H9 (cell line): ENCODE data around the gene TMED10. TPM values are rescaled to one million over a fixed set of nuclear protein-coding genes. Genes with fewer than 3 reads are reported as not detected.
A peak's percentile ranks its signal among the peaks of the same experiment; 100 is the strongest.

Source experiments
- DNase-seq: peaks from one replicate; pipeline ENCODE4 v3.0.0-alpha.2; 2017
- H2AFZ ChIP-seq: one replicate; pipeline ENCODE4 v1.6.1; 2013; ENCODE audit warnings: mild to moderate bottlenecking, low read length, control low read depth, moderate library complexity
- H2AK5ac ChIP-seq: 2 replicates; pipeline ENCODE4 v1.6.1; 2013; ENCODE audit warnings: low read length, control low read depth, mixed read lengths; ENCODE audit not compliant: insufficient read length
- H2BK120ac ChIP-seq: one replicate; pipeline ENCODE4 v1.6.1; 2013; ENCODE audit warnings: low read depth, mild to moderate bottlenecking, low read length, control low read depth, inconsistent platforms; ENCODE audit not compliant: poor library complexity, severe bottlenecking
- H2BK12ac ChIP-seq: 2 replicates; pipeline ENCODE4 v1.6.1; 2013; ENCODE audit warnings: low read length, control low read depth, mixed read lengths, low read depth; ENCODE audit not compliant: insufficient read length
- H2BK15ac ChIP-seq: 2 replicates; pipeline ENCODE4 v1.6.1; 2013; ENCODE audit warnings: low read depth, low read length, control low read depth
- H2BK20ac ChIP-seq: one replicate; pipeline ENCODE4 v1.6.1; 2013; ENCODE audit warnings: low read depth, mild to moderate bottlenecking, low read length, control low read depth, inconsistent platforms; ENCODE audit not compliant: poor library complexity, severe bottlenecking
- H2BK5ac ChIP-seq: 2 replicates; pipeline ENCODE4 v1.6.1; 2013; ENCODE audit warnings: low read length, control low read depth, mixed read lengths; ENCODE audit not compliant: insufficient read length
- H3K14ac ChIP-seq: 2 replicates; pipeline ENCODE4 v1.6.1; 2013; ENCODE audit warnings: low read length, control low read depth; ENCODE audit not compliant: insufficient read depth
- H3K18ac ChIP-seq: 2 replicates; pipeline ENCODE4 v1.6.1; 2013; ENCODE audit warnings: low read depth, mild to moderate bottlenecking, mixed read lengths, low read length, control low read depth; ENCODE audit not compliant: insufficient read length
- H3K23ac ChIP-seq: 2 replicates; pipeline ENCODE4 v1.6.1; 2013; ENCODE audit warnings: low read length, control low read depth, mixed read lengths, low read depth; ENCODE audit not compliant: insufficient read length
- H3K23me2 ChIP-seq: 2 replicates; pipeline ENCODE4 v1.6.1; 2013; ENCODE audit warnings: low read depth, mild to moderate bottlenecking, mixed read lengths, low read length, control low read depth; ENCODE audit not compliant: insufficient read length, poor library complexity, severe bottlenecking
- H3K27ac ChIP-seq: 2 replicates; pipeline ENCODE4 v1.5.1; 2013; ENCODE audit warnings: low read length, control low read depth, mixed read lengths, low read depth; ENCODE audit not compliant: insufficient read length
- H3K27me3 ChIP-seq: 2 replicates; pipeline ENCODE4 v1.6.1; 2013; ENCODE audit warnings: low read length, control low read depth, inconsistent platforms; ENCODE audit not compliant: insufficient read depth
- H3K4ac ChIP-seq: 2 replicates; pipeline ENCODE4 v1.6.1; 2013; ENCODE audit warnings: low read depth, mild to moderate bottlenecking, control low read depth, inconsistent platforms, low read length, moderate library complexity
- H3K4me1 ChIP-seq: 2 replicates; pipeline ENCODE4 v1.6.1; 2013; ENCODE audit warnings: low read length, control low read depth, inconsistent platforms; ENCODE audit not compliant: insufficient read depth
- H3K4me2 ChIP-seq: 2 replicates; pipeline ENCODE4 v1.6.1; 2013; ENCODE audit warnings: low read length, control low read depth, mixed read lengths; ENCODE audit not compliant: insufficient read length, insufficient read depth
- H3K56ac ChIP-seq: 2 replicates; pipeline ENCODE4 v1.6.1; 2013; ENCODE audit warnings: low read depth, mild to moderate bottlenecking, mixed read lengths, low read length, control low read depth; ENCODE audit not compliant: insufficient read length
- H3K79me1 ChIP-seq: 2 replicates; pipeline ENCODE4 v1.6.1; 2013; ENCODE audit warnings: low read depth, mild to moderate bottlenecking, moderate library complexity, low read length, control low read depth, inconsistent platforms; ENCODE audit not compliant: insufficient read depth, poor library complexity, severe bottlenecking
- H3K79me2 ChIP-seq: 2 replicates; pipeline ENCODE4 v1.6.1; 2013; ENCODE audit warnings: low read length, control low read depth, inconsistent platforms; ENCODE audit not compliant: insufficient read depth
- H3K9ac ChIP-seq: 2 replicates; pipeline ENCODE4 v1.6.1; 2013; ENCODE audit warnings: low read length, control low read depth, mixed read lengths; ENCODE audit not compliant: insufficient read length; ENCODE audit errors: extremely low read depth
- H3K9me3 ChIP-seq: one replicate; pipeline ENCODE4 v1.6.1; 2013; ENCODE audit warnings: low read depth, low read length, inconsistent platforms; ENCODE audit not compliant: control insufficient read depth
- H3T11ph ChIP-seq: one replicate; pipeline ENCODE4 v1.6.1; 2013; ENCODE audit warnings: mild to moderate bottlenecking, low read length, control low read depth, inconsistent platforms
- H4K20me1 ChIP-seq: one replicate; pipeline ENCODE4 v1.6.1; 2013; ENCODE audit not compliant: control insufficient read depth, insufficient read length, insufficient read depth
- H4K5ac ChIP-seq: 2 replicates; pipeline ENCODE4 v1.6.1; 2013; ENCODE audit warnings: low read depth, mild to moderate bottlenecking, mixed read lengths, low read length, control low read depth; ENCODE audit not compliant: insufficient read length
- H4K8ac ChIP-seq: replicated peaks from 2 replicates; pipeline ENCODE4 v1.6.1; 2013; ENCODE audit warnings: low read length, control low read depth, mixed read lengths, low read depth; ENCODE audit not compliant: insufficient read length
- H4K91ac ChIP-seq: 2 replicates; pipeline ENCODE4 v1.6.1; 2013; ENCODE audit warnings: low read depth, mild to moderate bottlenecking, moderate library complexity, mixed read lengths, low read length, control low read depth; ENCODE audit not compliant: insufficient read length
- H3K27ac Mint-ChIP-seq, 3 experiments: 2 replicates in 2 of 3; 3 replicates in 1 of 3; pipeline ENCODE4 v1.8.0; 2020 to 2021; ENCODE audit warnings: mixed read lengths in 3 of 3, mild to moderate bottlenecking in 1 of 3, moderate library complexity in 1 of 3
- H3K27me3 Mint-ChIP-seq: 2 replicates; pipeline ENCODE4 v1.8.0; 2021; ENCODE audit warnings: low read depth, mild to moderate bottlenecking, moderate library complexity, mixed read lengths
- H3K36me3 Mint-ChIP-seq, 3 experiments: 2 replicates in 2 of 3; 3 replicates in 1 of 3; pipeline ENCODE4 v1.8.0; 2020 to 2021; ENCODE audit warnings: low read depth in 3 of 3, mixed read lengths in 3 of 3; ENCODE audit not compliant: insufficient read depth in 1 of 3
- H3K4me1 Mint-ChIP-seq, 2 experiments: 2 replicates each; pipeline ENCODE4 v1.8.0; 2020; ENCODE audit warnings: mixed read lengths in 2 of 2
- H3K4me3 Mint-ChIP-seq, 2 experiments: 2 replicates in 1 of 2; 3 replicates in 1 of 2; pipeline ENCODE4 v1.8.0; 2020 to 2021; ENCODE audit warnings: mild to moderate bottlenecking in 2 of 2, mixed read lengths in 2 of 2, moderate library complexity in 1 of 2
- H3K9me3 Mint-ChIP-seq, 2 experiments: 2 replicates in 1 of 2; 3 replicates in 1 of 2; pipeline ENCODE4 v1.8.0; 2020; ENCODE audit warnings: mild to moderate bottlenecking in 2 of 2, mixed read lengths in 2 of 2, moderate library complexity in 1 of 2
- CTCF ChIP-seq: fragments of 200-600 bp; sonication (generic); conservative IDR thresholded peaks from 3 replicates; pipeline ENCODE4 v1.8.0; 2021; ENCODE audit warnings: antibody characterized with exemption, mild to moderate bottlenecking
- WGBS: extraction: QIAGEN DNeasy Blood & Tissue Kit; methylation state at CpG from one replicate; pipeline ENCODE4 v1.1.7; 2013; ENCODE audit warnings: missing lambda C conversion rate, low lambda C conversion rate, mixed read lengths; ENCODE audit not compliant: insufficient read length; ENCODE audit errors: extremely low coverage; 5-methylcytosine and 5-hydroxymethylcytosine counted together
- total RNA-seq: library from RNA; stranded (reverse); gene quantifications from 2 replicates; pipeline ENCODE4 v1.2.1, GENCODE V29; 2021

TMED10 gene
- total RNA-seq, 1 experiment from 2014 or later: 176 TPM

- H3K23me2 ChIP-seq: no peaks in the 10 kb centered on the region
- no peak overlapping the region for H3K23ac ChIP-seq
- H3K4me2 ChIP-seq: no peak overlapping the region
- H2BK12ac ChIP-seq: no peak overlapping the region
- Mint-ChIP-seq H3K36me3 (peaks cover 20 to 27% (median 23%) of the 10 kb centered on the region in 3 experiments), H3K9me3 (peaks cover 0 to 2% of the 10 kb centered on the region in 2 experiments; a peak in 3 of 5 replicates), H3K4me1 (peaks cover 2 to 4% of the 10 kb centered on the region in 2 experiments; a peak in 2 of 4 replicates), H3K4me3 (no peak overlapping the region), H3K27ac (peak overlapping the region in 1 of 3 experiments; percentile 5; a peak in 1 of 7 replicates), H3K27me3 (no peaks in the 10 kb centered on the region)
- no peak overlapping the region for H4K91ac ChIP-seq
- no peak overlapping the region for H2BK15ac ChIP-seq
- no peak overlapping the region for H2BK5ac ChIP-seq
- no peak overlapping the region for H3K14ac ChIP-seq
- TF ChIP-seq CTCF: no peak
- H3K18ac ChIP-seq: no peak overlapping the region
- H3K9me3 ChIP-seq: no peaks in the 10 kb centered on the region
- no peaks in the 10 kb centered on the region for H4K20me1 ChIP-seq
- H3K27me3 ChIP-seq: no peaks in the 10 kb centered on the region
- DNase-seq: no peak
- no CpG with 5 or more reads among the region's 2 CpGs for WGBS
- H2BK20ac ChIP-seq: no peak overlapping the region
- H3K79me1 ChIP-seq: no peaks in the 10 kb centered on the region
- no peak overlapping the region for H3K4ac ChIP-seq
- H2AK5ac ChIP-seq: no peak overlapping the region
- H3K4me1 ChIP-seq: no peaks in the 10 kb centered on the region
- no peak overlapping the region for H3K56ac ChIP-seq
- no peak overlapping the region for H4K8ac ChIP-seq
- no peak overlapping the region for H3K27ac ChIP-seq
- H2BK120ac ChIP-seq: no peak overlapping the region
- H3K9ac ChIP-seq: no peak overlapping the region
- H2AFZ ChIP-seq: no peak overlapping the region
- no peaks in the 10 kb centered on the region for H3K79me2 ChIP-seq
- H3T11ph ChIP-seq: no peak overlapping the region
- H4K5ac ChIP-seq: no peak overlapping the region
Observed at GRCh38 chr14:75139185-75139584, 37.2 kb downstream of the TMED10 start.
